GM12891 (cell line): ENCODE results near the gene CPLANE2.

ENCODE experiments used
- PAX5 ChIP-seq: IDR thresholded peaks from 2 replicates; pipeline ENCODE4 v1.6.1; 2011; ENCODE audit warnings: low read length, moderate library complexity, mild to moderate bottlenecking; ENCODE audit not compliant: insufficient read depth, severe bottlenecking
- POLR2A ChIP-seq: IDR thresholded peaks from 2 replicates; pipeline ENCODE4 v1.6.1; 2011; ENCODE audit warnings: low read depth, low read length, control low read depth
- POLR2AphosphoS5 ChIP-seq: IDR thresholded peaks from 2 replicates; pipeline ENCODE4 v1.6.1; 2011; ENCODE audit warnings: low read depth, low read length, control low read depth
- POU2F2 ChIP-seq: IDR thresholded peaks from 2 replicates; pipeline ENCODE4 v1.6.1; 2011; ENCODE audit warnings: low read depth, mild to moderate bottlenecking, control low read depth, low read length, moderate library complexity
- SPI1 ChIP-seq: IDR thresholded peaks from 2 replicates; pipeline ENCODE4 v1.6.1; 2011; ENCODE audit warnings: low read depth, low read length, control low read depth
- TAF1 ChIP-seq: IDR thresholded peaks from 2 replicates; pipeline ENCODE4 v1.6.1; 2011; ENCODE audit warnings: low read depth, low read length, control low read depth

- TF ChIP-seq POLR2A, result no peak
- TF ChIP-seq POU2F2, result no peak
- no peak for TF ChIP-seq POLR2AphosphoS5
- TF ChIP-seq TAF1, result no peak
- TF ChIP-seq PAX5, result no peak
- no peak for TF ChIP-seq SPI1
Measured at GRCh38 chr1:16196874-16197273, 40.1 kb downstream of the CPLANE2 start.
